Adrenal gland (tissue), 5 donors: ENCODE measurements around the gene LRIG1.

ENCODE experiments used
- CTCF ChIP-seq, 6 experiments: fragments of 450-650 bp in 4 of 6; fragments of 200-600 bp in 2 of 6; sonication (generic) in 1 of 6; IDR thresholded peaks; 1 replicate in 5 of 6; 2 replicates in 1 of 6; pipeline versions ENCODE4 v1.5.1 to v1.8.0; 2016 to 2021; ENCODE audit warnings: antibody characterized with exemption in 6 of 6, mild to moderate bottlenecking in 2 of 6, moderate library complexity in 1 of 6
- POLR2A ChIP-seq, 2 donors: fragments of 450-650 bp; IDR thresholded peaks; one replicate each; pipeline ENCODE4 v1.6.1; 2017; ENCODE audit warnings: antibody characterized with exemption in 2 of 2, mild to moderate bottlenecking in 2 of 2, moderate library complexity in 1 of 2
- donor health status: DM: no; HTN: no; CAD: no.

DNA sequence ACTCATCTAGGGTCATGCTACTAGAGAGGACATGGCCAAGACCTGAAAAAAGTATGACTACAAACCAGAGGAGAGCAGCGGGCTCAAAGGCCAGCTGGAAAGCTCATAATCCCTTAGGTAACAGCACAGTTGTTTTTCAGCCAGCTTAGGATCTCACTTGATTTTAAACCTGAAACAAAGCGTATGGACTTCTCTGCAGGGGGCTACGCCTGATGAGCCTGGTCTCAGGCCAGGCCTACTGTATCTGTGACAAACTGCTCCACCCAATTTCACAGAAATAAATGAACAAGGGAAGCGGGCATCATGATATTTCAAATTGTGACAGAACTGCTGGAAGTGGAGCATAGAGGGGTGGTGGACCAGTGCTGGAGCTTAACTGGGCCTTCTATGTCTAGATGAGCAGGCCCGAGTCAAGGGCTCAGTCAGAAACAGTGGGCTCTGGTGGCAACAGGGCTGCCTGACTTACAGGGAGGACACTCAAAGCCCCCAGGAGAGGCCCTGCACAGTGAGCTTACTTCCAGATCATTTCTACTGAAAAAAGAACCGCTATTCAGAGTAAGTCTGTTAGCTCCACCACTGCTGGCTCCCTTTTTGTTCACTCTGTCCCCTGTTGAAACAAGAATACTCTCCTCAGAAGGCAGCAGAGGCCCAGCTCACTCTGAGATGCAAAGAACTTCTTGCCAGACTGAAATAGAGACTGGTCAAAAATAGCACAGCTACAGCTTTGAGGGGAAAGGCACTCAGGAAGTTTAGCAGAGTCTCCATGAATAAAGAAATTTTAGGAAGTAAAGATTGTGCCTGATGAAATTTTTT is 47.0 kb downstream of the LRIG1 start:
- no peak for TF ChIP-seq CTCF (IDR thresholded peaks at IDR 0.05)
- TF ChIP-seq POLR2A (IDR thresholded peaks at IDR 0.05), result no peak
